Esophagus muscularis mucosa (tissue), 4 donors: ENCODE measurements around the gene ZNF439. TPM values are rescaled to one million over a fixed set of nuclear protein-coding genes. Genes with fewer than 3 reads are reported as not detected.
"Not testable (repeated sequence)": the region's sequence is repeated elsewhere in the genome, so short reads cannot be mapped to it uniquely, and the experiment has no call there.

Source experiments
- DNase-seq: peaks from one replicate; pipeline ENCODE4 v3.0.0-alpha.2; 2017; ENCODE audit errors: extremely low spot score
- H3K27ac ChIP-seq, 4 donors: fragments of 200-600 bp; sonication (generic); replicated peaks in 1 of 4; 1 replicate in 3 of 4; 2 replicates in 1 of 4; pipeline ENCODE4 v1.5.1; 2016 to 2019; ENCODE audit warnings: mild to moderate bottlenecking in 1 of 4
- H3K27me3 ChIP-seq, 4 donors: fragments of 200-600 bp; sonication (generic); one replicate each; pipeline versions ENCODE4 v1.5.1 to v1.6.0; 2016 to 2019
- H3K36me3 ChIP-seq, 4 donors: fragments of 200-600 bp; sonication (generic); one replicate each; pipeline ENCODE4 v1.5.1; 2016 to 2019
- H3K4me1 ChIP-seq, 4 donors: fragments of 200-600 bp; sonication (generic); one replicate each; pipeline ENCODE4 v1.5.1; 2016 to 2019
- H3K4me3 ChIP-seq, 4 donors: fragments of 200-600 bp; sonication (generic); 1 replicate in 2 of 4; 2 replicates in 2 of 4; pipeline ENCODE4 v1.5.1; 2016 to 2019; ENCODE audit warnings: mild to moderate bottlenecking in 4 of 4, moderate library complexity in 1 of 4
- H3K9me3 ChIP-seq, 4 donors: fragments of 200-600 bp; sonication (generic); 1 replicate in 3 of 4; 2 replicates in 1 of 4; pipeline ENCODE4 v1.5.1; 2016 to 2019
- CTCF ChIP-seq, 3 experiments: fragments of 200-600 bp in 2 of 3; fragments of 450-650 bp in 1 of 3; sonication (generic) in 2 of 3; IDR thresholded peaks; one replicate each; pipeline ENCODE4 v1.5.1; 2017 to 2019; ENCODE audit warnings: antibody characterized with exemption in 3 of 3, mild to moderate bottlenecking in 2 of 3, moderate library complexity in 1 of 3
- EP300 ChIP-seq: sonication (generic); formaldehyde crosslinking; IDR thresholded peaks from one replicate; pipeline ENCODE4 v1.6.1; 2017; ENCODE audit warnings: antibody characterized with exemption
- POLR2A ChIP-seq: fragments of 450-650 bp; IDR thresholded peaks from one replicate; pipeline ENCODE4 v1.6.1; 2017; ENCODE audit warnings: antibody characterized with exemption, moderate library complexity, mild to moderate bottlenecking, low read depth
- POLR2AphosphoS5 ChIP-seq, 2 donors: sonication (generic); formaldehyde crosslinking; IDR thresholded peaks; one replicate each; pipeline ENCODE4 v1.6.1; 2017; ENCODE audit warnings: antibody characterized with exemption in 2 of 2
- WGBS: methylation state at CpG from one replicate; pipeline ENCODE4 v1.1.5; 2018; 5-methylcytosine and 5-hydroxymethylcytosine counted together
- intact Hi-C: fragments of 100-400 bp; cut with DNase I; formaldehyde crosslinking; loops from one replicate; pipeline ENCODE4 v1.15.1; 2023
- total RNA-seq, 4 donors: library from RNA; depleted of rRNA; stranded (reverse); fragments of >200 nt; gene quantifications; one replicate each; pipeline versions ENCODE4 v1.1.0 to v1.2.1, GENCODE V29; 2016

The ZNF439 gene
- total RNA-seq, 4 donors from 2014 or later: 6.5 to 9.1 (median 7.1) TPM

- no peak for DNase-seq
- Histone ChIP-seq H3K27me3 (no peaks in the 10 kb centered on the region), H3K9me3 (peaks cover 5 to 34% (median 27%) of the 10 kb centered on the region in 4 donors), H3K36me3 (peaks cover 23 to 59% (median 37%) of the 10 kb centered on the region in 4 donors), H3K27ac (no peak overlapping the region), H3K4me1 (no peaks in the 10 kb centered on the region), H3K4me3 (no peak overlapping the region)
- intact Hi-C loops: no loop called here
- TF ChIP-seq CTCF (IDR thresholded peaks at IDR 0.05) (no peak), POLR2AphosphoS5 (IDR thresholded peaks at IDR 0.05) (no peak), POLR2A (no peak), EP300 (no peak)
- WGBS: 98% methylated on average over 2 of the region's 2 CpGs
Measured at GRCh38 chr19:11833541-11833940, 15.0 kb upstream of the ZNF439 start.

- not testable (repeated sequence) for H3K4me3 ChIP-seq
- peaks cover 5 to 34% (median 27%) of the 10 kb centered on the region in 4 donors for H3K9me3 ChIP-seq
Measured at GRCh38 chr19:11835626-11836066, 12.9 kb upstream of the ZNF439 start.

GRCh38 chr19:11843722-11844121 lies 4.8 kb upstream of the ZNF439 start:
- no peak for TF ChIP-seq POLR2AphosphoS5 (IDR thresholded peaks at IDR 0.05)
- TF ChIP-seq CTCF (IDR thresholded peaks at IDR 0.05): no peak
- no peak for TF ChIP-seq EP300
- TF ChIP-seq POLR2A: no peak
- intact Hi-C loops: no loop called here
- no peak for DNase-seq
- H3K36me3 ChIP-seq: no peaks in the 10 kb centered on the region
- no peak overlapping the region for H3K4me3 ChIP-seq
- H3K27me3 ChIP-seq: no peaks in the 10 kb centered on the region
- H3K4me1 ChIP-seq: peaks cover 5 to 8% (median 7%) of the 10 kb centered on the region in 4 donors
- WGBS: 44% methylated on average over 2 of the region's 2 CpGs
- H3K9me3 ChIP-seq: no peaks in the 10 kb centered on the region
- H3K27ac ChIP-seq: no peak overlapping the region

More at GRCh38 chr19:11835626-11836066, 12.9 kb upstream of the ZNF439 start:
- H3K36me3 ChIP-seq: peaks cover 23 to 42% (median 29%) of the 10 kb centered on the region in 4 donors
- H3K4me1 ChIP-seq, intact Hi-C loops, H3K27me3 ChIP-seq, H3K27ac ChIP-seq, DNase-seq: not testable (repeated sequence)
- WGBS: 94% methylated on average over 2 of the region's 2 CpGs

GRCh38 chr19:11847615-11848014 lies 911 bp upstream of the ZNF439 start:
- intact Hi-C loops, H3K27me3 ChIP-seq, H3K4me3 ChIP-seq, H3K9me3 ChIP-seq, H3K36me3 ChIP-seq, DNase-seq: not testable (repeated sequence)
- Histone ChIP-seq H3K27ac (peak overlapping the region in 1 of 4 donors; percentile 87), H3K4me1 (peaks cover 15 to 25% (median 22%) of the 10 kb centered on the region in 4 donors)
- whole genome bisulfite sequencing: 59% methylated on average over 6 of the region's 6 CpGs

DNA sequence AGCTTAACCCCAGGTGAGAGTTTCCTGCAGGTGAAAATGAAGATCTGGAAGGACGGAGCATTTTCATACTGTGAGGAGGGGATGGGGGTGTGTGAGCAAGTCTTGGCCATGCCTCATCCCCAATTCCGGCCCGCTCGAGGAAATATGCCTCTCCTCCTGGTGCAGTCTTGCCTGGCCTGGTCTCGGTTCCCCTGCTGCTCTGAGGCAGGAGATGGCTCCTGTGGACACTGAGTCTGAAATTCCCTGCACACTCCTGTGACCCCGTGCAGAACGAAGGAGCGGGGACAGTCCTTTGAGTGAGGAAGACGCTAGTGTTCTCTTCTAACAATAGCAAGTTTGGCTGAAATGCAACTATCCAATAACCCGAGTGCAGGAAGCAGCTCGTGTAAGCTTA lies 329 bp upstream of the ZNF439 start:
- H3K27ac ChIP-seq: peak overlapping the region; percentile 72 to 87 (median 76)
- intact Hi-C loops: no loop called here
- no peak for DNase-seq

GRCh38 chr19:11850289-11850688 lies 1.8 kb downstream of the ZNF439 start:
- DNase-seq, H3K27ac ChIP-seq, H3K9me3 ChIP-seq, intact Hi-C loops, H3K4me3 ChIP-seq, H3K27me3 ChIP-seq: not testable (repeated sequence)
- H3K4me1 ChIP-seq: peaks cover 15 to 25% (median 22%) of the 10 kb centered on the region in 4 donors
- peaks cover 0 to 13% (median 0%) of the 10 kb centered on the region in 4 donors for H3K36me3 ChIP-seq
- 95% methylated on average over 4 of the region's 4 CpGs for WGBS

More for the DNA sequence above, 329 bp upstream of the ZNF439 start:
- TF ChIP-seq POLR2A (no peak), POLR2AphosphoS5 (IDR thresholded peaks at IDR 0.05) (no peak), CTCF (IDR thresholded peaks at IDR 0.05) (no peak), EP300 (no peak)
- WGBS: 31% methylated on average over 11 of the region's 11 CpGs
- no peaks in the 10 kb centered on the region for H3K27me3 ChIP-seq
- peaks cover 15 to 25% (median 22%) of the 10 kb centered on the region in 4 donors for H3K4me1 ChIP-seq
- H3K4me3 ChIP-seq: peak overlapping the region; percentile 70 to 83 (median 76)
- no peaks in the 10 kb centered on the region for H3K9me3 ChIP-seq
- no peaks in the 10 kb centered on the region for H3K36me3 ChIP-seq
